MG63 (cell line): ENCODE results near the gene ANKRD49. TPM values are rescaled to one million over a fixed set of nuclear protein-coding genes. Genes with fewer than 3 reads are reported as not detected.

ENCODE experiments used
- DNase-seq: peaks from one replicate; pipeline ENCODE4 v3.0.0-alpha.2; 2020
- H3K27me3 ChIP-seq: fragments of 250-450 bp; sonication (Bioruptor Pico); 2 replicates; pipeline ENCODE4 v1.5.1; 2020; ENCODE audit warnings: mild to moderate bottlenecking, moderate library complexity
- H3K36me3 ChIP-seq: fragments of 250-450 bp; sonication (Bioruptor Pico); 2 replicates; pipeline ENCODE4 v1.5.1; 2020; ENCODE audit warnings: mild to moderate bottlenecking, moderate library complexity
- H3K4me3 ChIP-seq: fragments of 250-450 bp; sonication (Bioruptor Pico); 2 replicates; pipeline ENCODE4 v1.5.1; 2020; ENCODE audit warnings: mild to moderate bottlenecking, moderate library complexity
- H3K9me3 ChIP-seq: fragments of 250-450 bp; sonication (Bioruptor Pico); 2 replicates; pipeline ENCODE4 v1.5.1; 2020; ENCODE audit warnings: mild to moderate bottlenecking, moderate library complexity
- total RNA-seq: library from RNA; depleted of rRNA; stranded (reverse); fragments of >200 nt; shearing (Covaris generic); gene quantifications from 2 replicates; pipeline ENCODE4 v1.2.3, GENCODE V29; 2014; ENCODE audit warnings: low replicate concordance; rRNA removed

The ANKRD49 gene, protein sequence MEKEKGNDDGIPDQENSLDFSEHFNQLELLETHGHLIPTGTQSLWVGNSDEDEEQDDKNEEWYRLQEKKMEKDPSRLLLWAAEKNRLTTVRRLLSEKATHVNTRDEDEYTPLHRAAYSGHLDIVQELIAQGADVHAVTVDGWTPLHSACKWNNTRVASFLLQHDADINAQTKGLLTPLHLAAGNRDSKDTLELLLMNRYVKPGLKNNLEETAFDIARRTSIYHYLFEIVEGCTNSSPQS
- 11.3 and 24.2 TPM in 2 replicates for total RNA-seq

DNA sequence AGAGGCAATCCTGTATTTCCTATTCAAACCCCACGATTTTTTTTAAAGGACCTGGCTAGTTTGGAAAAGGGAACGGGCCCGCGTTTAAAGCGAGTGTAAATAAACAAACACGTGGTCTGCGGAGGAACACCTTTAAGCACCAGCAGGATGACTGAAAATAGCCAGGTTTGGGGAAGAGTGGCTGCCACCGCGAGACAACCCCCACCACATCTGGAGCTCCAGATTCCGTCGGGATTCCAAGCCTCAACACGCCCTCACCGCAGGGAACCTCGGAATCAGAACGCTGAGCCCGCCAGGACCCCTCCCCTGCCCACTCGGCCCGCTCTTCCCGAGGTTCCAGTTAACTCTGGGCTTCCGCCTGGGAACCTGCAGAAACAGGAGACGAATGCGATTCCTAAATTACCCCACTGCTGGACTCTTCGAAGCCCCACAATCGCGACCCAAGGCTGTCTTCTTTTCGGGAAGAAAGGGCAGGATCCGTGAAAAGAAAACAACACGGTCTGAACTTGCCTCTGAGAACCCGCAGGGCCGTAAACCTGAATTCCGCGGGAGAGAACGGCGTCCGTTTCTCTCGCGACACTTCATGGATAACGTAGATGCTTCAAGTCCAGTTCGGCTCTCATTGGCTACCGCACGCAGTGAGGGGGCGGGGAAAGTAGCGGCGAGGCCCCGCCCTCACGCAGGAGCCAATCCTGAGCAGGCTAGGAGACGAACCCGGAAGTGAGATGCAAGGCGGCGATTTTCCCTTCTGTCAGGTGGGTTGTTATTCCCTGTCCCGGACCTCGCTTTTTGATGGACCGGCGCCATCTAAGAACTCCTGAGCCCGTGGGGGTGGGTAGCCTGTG is at the start of gene ANKRD49, which contains the start of gene MRE11:
Gene ANKRD49 (plus strand): TSS at position 704 of the 845 bp plus-strand sequence. CDS start 2,710 bp downstream, outside the sequence.
Gene MRE11 (minus strand): TSS at position 564 of the 845 bp plus-strand sequence. CDS start 1,043 bp downstream, outside the sequence.
- Histone ChIP-seq H3K27me3 (no peaks in the 10 kb centered on the region), H3K4me3 (peak within 1 kb of the TSS; percentile 91), H3K9me3 (no peaks in the 10 kb centered on the region), H3K36me3 (peaks cover 24% of the 10 kb centered on the region)
- DNase-seq, result peak; percentile 97

DNA sequence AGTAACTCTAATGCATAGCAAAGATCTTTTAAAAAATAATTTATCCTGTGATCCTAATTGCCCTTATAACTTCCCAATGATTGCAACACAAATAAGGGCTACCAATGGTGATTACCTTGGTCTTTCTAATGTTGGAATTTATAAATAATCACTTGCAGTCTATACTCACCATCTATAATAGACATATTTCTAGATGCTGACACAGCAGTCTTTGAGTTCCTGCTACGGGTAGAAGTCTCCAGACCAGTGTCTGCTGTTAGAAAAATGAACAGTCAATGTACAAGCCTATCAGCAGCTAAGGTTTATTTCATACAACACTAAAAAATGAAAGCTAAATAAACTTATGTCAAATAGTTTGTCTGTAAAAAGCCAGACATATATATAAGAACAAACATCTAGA is 48.1 kb upstream of the ANKRD49 start:
- no peak for DNase-seq
- Histone ChIP-seq H3K36me3 (peaks cover 29% of the 10 kb centered on the region), H3K9me3 (no peaks in the 10 kb centered on the region), H3K4me3 (no peak overlapping the region), H3K27me3 (no peaks in the 10 kb centered on the region)

DNA sequence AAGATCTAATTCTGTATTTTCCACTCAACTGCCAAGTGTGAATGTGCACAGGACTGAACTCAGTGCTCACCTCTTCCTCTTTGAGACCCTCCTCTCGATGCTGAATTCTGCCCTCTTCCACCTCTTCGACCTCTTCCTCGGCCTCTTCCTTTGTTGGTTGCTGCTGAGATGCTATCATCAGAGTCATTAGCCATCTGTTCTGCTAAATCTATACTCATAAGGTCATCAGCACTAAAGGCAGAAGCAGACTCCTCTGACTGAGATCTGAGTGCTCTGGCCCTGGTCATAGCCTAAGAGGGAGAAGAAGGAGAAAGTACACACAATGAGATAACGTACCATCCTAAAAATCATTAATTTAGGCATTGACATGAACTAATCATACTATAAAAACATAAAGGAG is 46.6 kb upstream of the ANKRD49 start:
- Histone ChIP-seq H3K36me3 (peaks cover 29% of the 10 kb centered on the region), H3K4me3 (no peak overlapping the region), H3K27me3 (no peaks in the 10 kb centered on the region), H3K9me3 (no peaks in the 10 kb centered on the region)
- no peak for DNase-seq

DNA sequence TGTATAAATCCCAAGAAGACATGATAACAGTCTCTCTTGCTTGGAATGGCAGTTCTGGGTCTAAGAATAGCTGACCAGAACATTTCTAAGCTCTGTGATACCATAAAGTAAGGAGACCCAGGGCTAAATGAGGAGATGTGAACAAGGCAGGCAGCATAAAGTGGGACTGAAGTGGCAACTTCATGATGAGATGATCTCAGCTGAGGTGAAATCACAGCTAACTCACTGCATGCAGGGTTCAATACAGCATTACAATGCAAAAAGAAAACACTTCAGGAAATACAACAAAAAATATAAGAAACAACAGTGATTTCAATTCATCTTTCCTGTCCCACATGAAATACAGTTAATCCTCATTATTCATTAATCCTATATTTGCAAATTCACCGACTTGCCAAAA is 44.8 kb upstream of the ANKRD49 start:
- no peak for DNase-seq
- Histone ChIP-seq H3K9me3 (no peaks in the 10 kb centered on the region), H3K4me3 (no peak overlapping the region), H3K36me3 (peaks cover 29% of the 10 kb centered on the region), H3K27me3 (no peaks in the 10 kb centered on the region)

DNA sequence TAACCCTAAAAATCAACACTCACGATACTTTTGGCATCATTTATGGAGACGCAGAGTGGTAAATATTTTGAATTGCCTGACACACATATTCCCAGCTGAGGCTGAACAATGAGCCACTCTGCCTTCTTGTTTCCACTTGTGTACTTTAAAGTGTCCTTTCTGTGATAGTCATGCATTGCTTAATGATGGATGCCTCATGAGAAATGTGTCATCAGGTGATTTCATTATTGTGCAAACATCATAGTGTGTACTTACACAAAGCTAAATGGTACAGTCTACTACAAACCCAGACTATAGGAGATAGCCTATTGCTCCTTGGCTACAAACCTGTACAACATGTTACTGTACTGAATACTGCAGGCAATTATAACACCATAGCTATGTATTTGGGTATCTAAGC is 44.3 kb upstream of the ANKRD49 start:
- Histone ChIP-seq H3K36me3 (peaks cover 29% of the 10 kb centered on the region), H3K27me3 (no peaks in the 10 kb centered on the region), H3K4me3 (no peak overlapping the region), H3K9me3 (no peaks in the 10 kb centered on the region)
- no peak for DNase-seq

DNA sequence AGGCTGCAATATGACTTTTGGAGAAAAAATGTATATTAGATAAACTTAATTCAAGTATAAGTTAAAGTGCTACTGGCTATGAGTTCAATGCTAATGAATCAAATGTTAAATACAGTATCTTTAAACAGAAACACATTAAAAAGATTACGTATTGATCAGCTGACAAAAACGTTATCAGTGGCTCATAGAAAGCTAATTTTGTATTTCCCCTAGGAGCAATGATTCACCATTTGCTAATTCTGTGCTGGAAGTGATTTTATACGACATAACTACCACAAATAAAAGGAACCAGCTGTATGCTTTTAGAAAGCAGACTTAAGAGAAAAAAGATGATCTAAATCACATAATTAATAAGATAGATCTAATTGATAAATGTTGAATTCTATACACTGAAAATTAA is 43.7 kb upstream of the ANKRD49 start:
- Histone ChIP-seq H3K36me3 (peaks cover 29% of the 10 kb centered on the region), H3K4me3 (no peak overlapping the region), H3K27me3 (no peaks in the 10 kb centered on the region), H3K9me3 (no peaks in the 10 kb centered on the region)
- DNase-seq, result no peak

DNA sequence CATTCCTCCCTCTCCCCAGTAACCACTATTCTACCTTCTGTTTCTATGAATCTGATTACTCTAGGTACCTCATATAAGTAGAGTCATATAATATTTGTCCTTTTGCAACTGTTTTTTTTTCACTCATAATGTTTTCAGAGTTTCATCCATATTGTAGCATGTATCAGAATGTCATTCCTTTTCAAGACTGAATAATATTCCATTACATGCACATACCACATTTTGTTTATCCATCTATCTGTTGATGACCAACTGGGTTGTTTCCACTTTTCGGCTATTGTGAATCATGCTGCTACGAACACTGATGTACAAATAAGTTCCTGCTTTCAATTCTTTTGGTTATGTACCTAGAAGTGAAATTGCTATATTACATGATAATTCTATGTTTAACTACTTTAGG is 40.8 kb upstream of the ANKRD49 start:
- Histone ChIP-seq H3K9me3 (no peaks in the 10 kb centered on the region), H3K4me3 (no peak overlapping the region), H3K27me3 (no peaks in the 10 kb centered on the region), H3K36me3 (peaks cover 8% of the 10 kb centered on the region; the same call in 1 of the 2 replicates)
- DNase-seq, result no peak

DNA sequence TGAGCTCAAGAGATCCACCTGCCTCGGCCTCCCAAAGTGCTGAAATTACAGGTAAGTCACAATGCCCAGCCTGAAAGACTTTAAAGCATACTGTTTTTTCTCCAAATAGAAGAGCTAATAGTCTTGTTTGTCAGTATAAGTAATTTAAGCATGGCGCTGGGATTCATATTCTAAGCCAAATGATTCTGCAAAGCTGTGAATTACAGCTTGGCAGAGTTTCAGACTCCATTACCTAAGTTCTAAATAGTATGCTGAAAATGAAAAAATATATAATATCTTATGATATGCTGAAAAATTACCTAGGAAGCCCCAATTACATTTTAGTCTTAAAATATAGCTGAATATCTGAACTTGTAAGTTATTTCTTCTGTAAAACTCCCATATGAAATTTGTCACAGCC is 39.5 kb upstream of the ANKRD49 start:
- H3K4me3 ChIP-seq, result no peak overlapping the region
- H3K9me3 ChIP-seq, result no peaks in the 10 kb centered on the region
- H3K36me3 ChIP-seq, result peaks cover 7% of the 10 kb centered on the region
- no peaks in the 10 kb centered on the region for H3K27me3 ChIP-seq
- no peak for DNase-seq

DNA sequence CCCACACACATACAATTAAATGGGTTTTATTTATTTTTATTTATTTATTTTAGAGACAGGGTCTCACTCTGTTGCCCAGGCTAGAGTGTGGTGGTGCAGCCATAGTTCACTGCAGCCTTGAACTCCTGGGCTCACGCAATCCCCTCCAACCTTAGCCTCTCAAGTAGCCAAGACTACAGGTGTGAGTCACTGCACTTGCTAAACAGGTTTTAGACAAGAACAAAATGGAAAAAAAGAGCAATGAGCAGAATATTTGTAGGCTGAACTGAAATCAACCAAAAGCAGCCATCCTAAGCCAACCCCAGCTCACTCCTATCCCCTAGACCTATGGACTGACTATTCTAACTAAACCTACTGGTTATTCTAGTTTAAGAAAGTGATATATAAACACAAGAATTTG is 37.9 kb upstream of the ANKRD49 start:
- Histone ChIP-seq H3K36me3 (peaks cover 4% of the 10 kb centered on the region), H3K27me3 (no peaks in the 10 kb centered on the region), H3K4me3 (no peak overlapping the region), H3K9me3 (no peaks in the 10 kb centered on the region)
- DNase-seq, result no peak

DNA sequence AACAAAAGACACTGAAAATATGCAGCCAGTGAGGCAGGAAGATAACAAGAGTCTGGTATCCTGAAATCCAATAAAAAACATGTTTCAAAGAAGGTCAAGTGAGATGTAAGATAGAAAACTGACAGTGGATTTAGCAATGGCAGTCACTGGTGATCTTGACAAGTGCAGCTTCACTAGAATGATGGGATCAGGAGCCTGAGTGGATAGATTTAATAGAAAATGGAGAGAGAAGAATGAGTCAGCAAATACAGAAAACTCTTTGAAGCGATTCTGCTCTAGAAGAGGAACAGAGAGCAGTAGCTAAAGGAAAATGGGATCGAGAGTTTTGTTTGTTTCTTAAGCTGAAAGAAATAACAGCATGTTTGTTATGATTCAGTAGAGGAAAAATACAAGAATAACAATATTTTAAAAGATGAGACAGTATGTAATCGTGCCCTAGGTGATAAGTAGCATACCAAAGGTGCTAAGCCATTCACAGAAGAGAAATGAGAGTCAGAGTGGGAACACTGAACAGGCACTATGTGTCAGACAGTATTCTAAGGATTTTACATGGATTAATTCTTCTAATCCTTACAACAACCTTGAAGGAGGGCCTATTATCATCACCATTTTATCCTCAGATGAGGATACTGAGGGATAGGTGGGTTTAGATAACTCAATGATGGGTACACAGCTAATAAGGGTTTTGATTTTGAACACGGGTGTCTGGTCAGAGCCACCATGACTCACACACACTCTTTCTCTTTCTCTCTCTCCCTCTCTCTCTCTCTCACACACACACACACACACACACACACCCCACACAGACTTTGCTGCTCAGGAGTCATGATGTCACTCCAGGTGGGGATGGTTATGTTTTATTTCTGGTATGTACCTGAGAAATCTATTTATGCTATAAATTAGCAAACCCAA is 36.4 kb upstream of the ANKRD49 start:
- H3K36me3 ChIP-seq, result peaks cover 7% of the 10 kb centered on the region
- no peak overlapping the region for H3K4me3 ChIP-seq
- no peak for DNase-seq
- no peaks in the 10 kb centered on the region for H3K9me3 ChIP-seq
- no peaks in the 10 kb centered on the region for H3K27me3 ChIP-seq

DNA sequence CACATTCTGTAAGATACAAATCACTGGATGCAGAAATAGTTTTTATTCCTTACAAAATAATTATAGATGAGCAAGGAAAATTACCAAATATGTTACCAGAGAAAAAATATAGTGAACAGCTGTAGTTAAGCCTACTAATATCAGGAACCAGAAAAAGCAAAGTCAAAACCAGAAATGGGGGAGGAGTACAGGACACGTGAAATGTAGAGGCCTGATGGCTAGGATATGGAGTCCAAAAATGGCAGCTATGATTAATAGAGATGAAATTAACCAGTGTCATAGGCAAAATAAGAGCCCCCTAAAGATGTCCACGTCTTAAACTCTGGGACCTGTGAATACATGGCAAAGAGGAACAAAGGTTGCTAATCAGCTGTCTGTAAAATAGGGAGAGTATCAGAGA is 34.2 kb upstream of the ANKRD49 start:
- no peaks in the 10 kb centered on the region for H3K9me3 ChIP-seq
- peaks cover 12% of the 10 kb centered on the region for H3K36me3 ChIP-seq
- H3K27me3 ChIP-seq, result no peaks in the 10 kb centered on the region
- DNase-seq, result no peak
- no peak overlapping the region for H3K4me3 ChIP-seq

DNA sequence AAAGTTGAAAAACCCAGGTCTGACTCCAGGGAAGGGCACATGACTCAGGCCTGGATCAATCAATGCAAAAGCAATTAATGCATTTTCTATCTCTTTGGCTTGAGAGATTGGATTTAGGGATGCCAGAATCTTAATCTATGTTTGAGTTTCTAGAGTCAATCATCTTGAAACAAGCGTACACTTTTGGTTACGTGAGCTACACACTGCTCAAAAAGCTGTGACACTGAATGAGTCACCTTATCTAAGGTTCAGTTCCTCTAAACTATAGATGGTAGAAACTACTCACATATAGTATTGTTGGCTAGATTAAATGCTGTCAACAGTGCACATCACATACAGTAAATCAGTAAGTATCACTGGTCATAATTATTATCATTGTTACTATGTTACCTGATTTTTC is 24.4 kb upstream of the ANKRD49 start:
- no peaks in the 10 kb centered on the region for H3K9me3 ChIP-seq
- no peak for DNase-seq
- no peak overlapping the region for H3K4me3 ChIP-seq
- H3K36me3 ChIP-seq, result peaks cover 23% of the 10 kb centered on the region
- no peaks in the 10 kb centered on the region for H3K27me3 ChIP-seq

DNA sequence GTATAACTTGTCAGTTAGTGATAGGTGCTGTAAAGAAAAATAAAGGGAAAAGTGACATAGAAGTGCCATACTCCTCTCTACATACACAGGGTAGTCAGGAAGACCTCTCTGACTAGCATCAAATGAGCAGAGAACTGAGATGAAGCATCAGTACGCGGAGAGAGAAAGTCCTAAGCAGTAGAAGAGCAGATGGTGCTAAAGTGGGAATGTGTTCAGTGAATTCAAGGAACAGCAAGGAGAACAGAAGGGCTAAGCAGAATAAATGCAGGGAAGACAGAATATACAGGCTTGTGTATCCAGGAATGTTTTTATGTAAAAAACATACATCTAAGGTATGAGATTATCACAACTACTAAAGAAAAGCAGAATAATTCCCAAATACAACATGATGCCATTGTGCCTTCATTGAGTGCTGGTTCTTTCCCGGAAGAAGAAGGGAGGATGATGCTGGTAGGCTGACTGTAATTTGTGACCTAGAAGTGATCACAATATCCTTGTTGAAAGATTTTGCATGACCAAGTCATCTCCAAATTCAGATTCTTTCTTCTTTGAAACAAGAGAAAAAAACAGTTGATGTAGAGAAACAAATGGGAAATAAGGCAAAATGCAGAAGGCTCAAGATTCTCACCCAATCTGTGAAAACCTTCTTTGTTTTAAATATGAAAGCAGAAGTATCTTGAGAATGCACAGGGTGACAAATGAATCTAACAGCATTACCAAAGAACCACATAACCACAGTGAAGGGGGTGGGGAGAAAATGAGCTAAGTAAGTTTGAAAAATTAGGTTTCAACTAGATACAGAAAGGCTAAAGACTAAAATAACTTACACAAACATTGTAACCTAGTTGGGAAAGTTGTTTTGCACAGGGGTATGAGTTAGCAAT is 20.6 kb upstream of the ANKRD49 start:
- Histone ChIP-seq H3K9me3 (no peaks in the 10 kb centered on the region), H3K36me3 (peaks cover 32% of the 10 kb centered on the region), H3K4me3 (no peak overlapping the region), H3K27me3 (no peaks in the 10 kb centered on the region)
- no peak for DNase-seq

DNA sequence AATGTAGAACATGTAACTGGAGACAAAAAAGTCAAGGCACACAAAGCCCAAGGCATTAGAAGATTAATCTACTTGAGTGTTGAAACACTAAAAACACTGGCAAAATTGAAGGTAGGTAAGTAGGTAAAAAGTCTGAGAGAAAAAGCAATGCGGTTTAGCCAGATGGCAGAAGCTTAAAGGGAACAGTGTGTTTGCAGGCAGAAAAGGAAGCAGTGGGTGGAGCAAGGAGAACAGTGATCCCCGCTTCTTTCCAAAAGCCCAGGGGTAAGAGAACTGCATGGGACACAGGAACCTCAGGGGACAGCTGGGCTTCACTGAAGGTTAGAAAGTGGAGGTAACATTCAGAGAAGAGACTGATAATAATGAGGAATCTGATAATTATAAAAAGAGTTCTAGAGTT is 16.2 kb upstream of the ANKRD49 start:
- H3K27me3 ChIP-seq, result no peaks in the 10 kb centered on the region
- H3K9me3 ChIP-seq, result no peaks in the 10 kb centered on the region
- DNase-seq, result no peak
- H3K36me3 ChIP-seq, result peaks cover 21% of the 10 kb centered on the region
- H3K4me3 ChIP-seq, result no peak overlapping the region

DNA sequence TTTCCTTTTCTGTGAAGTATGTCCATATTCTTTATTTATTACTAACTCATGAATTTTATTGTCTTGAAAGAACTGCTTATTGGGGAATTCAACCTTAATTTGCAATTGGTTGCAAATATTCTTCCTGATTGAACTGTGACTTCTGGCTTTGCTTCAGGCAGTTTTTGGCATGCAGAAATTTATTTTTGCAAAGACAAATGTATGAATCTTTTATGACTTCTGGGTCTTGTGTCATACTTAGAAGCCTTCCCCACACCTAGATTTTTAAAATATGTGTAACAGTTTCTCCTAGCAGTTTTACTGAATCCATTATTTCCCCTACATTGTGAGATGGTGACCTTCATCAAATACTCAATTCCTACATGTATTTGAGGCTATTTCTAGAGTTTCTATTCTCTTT is 12.4 kb upstream of the ANKRD49 start:
- Histone ChIP-seq H3K9me3 (no peaks in the 10 kb centered on the region), H3K4me3 (no peak overlapping the region), H3K27me3 (no peaks in the 10 kb centered on the region), H3K36me3 (peaks cover 33% of the 10 kb centered on the region)
- DNase-seq, result no peak

DNA sequence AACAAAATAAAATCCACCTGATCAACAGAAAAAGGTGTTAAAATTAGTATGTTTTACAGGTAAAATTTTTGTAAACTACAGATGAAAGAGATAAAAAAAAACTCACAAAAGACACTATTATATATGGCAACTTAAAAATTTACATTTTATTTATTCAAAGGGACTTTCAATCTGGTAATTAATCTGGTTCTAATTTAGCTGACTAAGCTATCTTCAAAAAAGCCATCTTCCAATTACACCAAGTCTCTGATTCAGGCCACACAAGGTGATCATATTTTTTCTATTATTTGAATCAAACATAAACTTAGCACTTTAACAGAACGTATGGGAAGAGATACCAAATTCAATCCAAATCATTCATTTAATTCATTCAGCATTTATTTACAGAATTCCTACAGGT is 7.7 kb upstream of the ANKRD49 start:
- Histone ChIP-seq H3K27me3 (no peaks in the 10 kb centered on the region), H3K4me3 (no peak overlapping the region), H3K36me3 (peaks cover 70% of the 10 kb centered on the region), H3K9me3 (no peaks in the 10 kb centered on the region)
- no peak for DNase-seq
